A549 (cell line): Measurements from ENCODE around the gene XPC.

Experiments used
- EP300 ChIP-seq, 2 experiments: fragments of >200 bp; sonication (Bioruptor Twin); formaldehyde crosslinking; IDR thresholded peaks; 2 replicates in 1 of 2; 3 replicates in 1 of 2; pipeline ENCODE4 v1.6.1; 2016 to 2017
- HDAC2 ChIP-seq: fragments of 200-600 bp; sonication (generic); IDR thresholded peaks from 2 replicates; pipeline ENCODE4 v1.6.1; 2016
- JUN ChIP-seq, 2 experiments: fragments of >200 bp; sonication (Bioruptor Twin); formaldehyde crosslinking; IDR thresholded peaks; 2 replicates in 1 of 2; 3 replicates in 1 of 2; pipeline ENCODE4 v1.6.1; 2016 to 2017
- KDM1A ChIP-seq: fragments of 200-600 bp; sonication (generic); IDR thresholded peaks from 2 replicates; pipeline ENCODE4 v1.6.1; 2016; ENCODE audit warnings: low read depth, mild to moderate bottlenecking
- MAFK ChIP-seq: fragments of 450-650 bp; IDR thresholded peaks from 2 replicates; pipeline ENCODE4 v1.6.1; 2014; ENCODE audit not compliant: partially characterized antibody
- POLR2A ChIP-seq: IDR thresholded peaks from 2 replicates; pipeline ENCODE4 v1.6.1; 2012; ENCODE audit warnings: mild to moderate bottlenecking, low read length
- RAD21 ChIP-seq, 2 experiments: fragments of >200 bp in 1 of 2; sonication (Bioruptor Twin) in 1 of 2; formaldehyde crosslinking in 1 of 2; IDR thresholded peaks in 1 of 2; conservative IDR thresholded peaks in 1 of 2; 2 replicates in 1 of 2; 3 replicates in 1 of 2; pipeline ENCODE4 v1.6.1; 2012 to 2018; ENCODE audit warnings: inconsistent platforms in 1 of 2
- RNF2 ChIP-seq: fragments of 200-600 bp; sonication (generic); IDR thresholded peaks from 2 replicates; pipeline ENCODE4 v1.6.1; 2016; ENCODE audit warnings: low read depth, mild to moderate bottlenecking, antibody characterized with exemption, moderate library complexity, borderline replicate concordance
- SREBF2 ChIP-seq: fragments of 450-650 bp; IDR thresholded peaks from 2 replicates; pipeline ENCODE4 v1.6.1; 2014; ENCODE audit warnings: mild to moderate bottlenecking, moderate library complexity
- ZSCAN20 ChIP-seq: fragments of 250-450 bp; sonication (Bioruptor Pico); IDR thresholded peaks from 2 replicates; pipeline ENCODE4 v1.8.0; 2022; ENCODE audit warnings: mild to moderate bottlenecking, moderate library complexity
- TF ChIP-seq, protein P1 (sequence below): fragments of >200 bp; sonication (Bioruptor Twin); formaldehyde crosslinking; IDR thresholded peaks from 3 replicates; pipeline ENCODE4 v1.5.1; 2016
- TF ChIP-seq, protein P2 (sequence below): IDR thresholded peaks from 2 replicates; pipeline ENCODE4 v1.6.1; 2012
- TF ChIP-seq, protein P3 (sequence below): fragments of 450-650 bp; IDR thresholded peaks from 2 replicates; pipeline ENCODE4 v1.6.1; 2014; ENCODE audit warnings: antibody characterized with exemption
- TF ChIP-seq, protein P4 (sequence below): IDR thresholded peaks from 2 replicates; pipeline ENCODE4 v1.6.1; 2012; ENCODE audit warnings: low read depth, borderline replicate concordance

DNA sequence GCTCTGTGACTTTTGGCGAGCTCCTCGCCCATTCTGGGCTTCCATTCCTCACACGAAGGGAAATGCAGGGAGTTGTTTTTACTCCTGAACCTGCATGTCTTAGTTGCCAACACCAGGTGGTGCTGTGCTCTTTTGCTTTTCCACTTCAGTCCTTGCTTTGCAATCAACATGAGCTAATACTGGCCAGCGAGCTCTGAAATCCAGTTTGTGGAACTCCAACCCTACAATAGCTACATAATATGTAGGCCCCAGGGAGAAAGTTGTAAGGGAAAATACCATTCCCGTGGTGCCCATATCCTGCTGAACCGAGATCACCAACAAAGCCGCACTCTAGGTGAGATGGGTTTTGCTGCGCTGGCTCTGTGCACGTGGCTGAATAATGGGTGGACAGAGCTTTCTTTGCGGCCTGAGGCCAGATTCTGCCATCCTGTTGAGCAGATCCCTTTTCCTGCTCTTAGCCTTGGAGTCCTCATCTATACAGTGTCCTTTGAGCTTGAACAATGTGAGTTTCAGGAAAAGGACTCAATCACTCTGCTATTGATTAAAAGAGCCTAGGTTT lies 25.2 kb upstream of the XPC start:
- TF ChIP-seq POLR2A (no peak), SREBF2 (no peak), KDM1A (no peak), RAD21 (conservative IDR thresholded peaks at IDR 0.05 in 1 of 2, IDR thresholded peaks at IDR 0.05 in 1 of 2) (peak; percentile 83 to 86), RNF2 (no peak), EP300 (IDR thresholded peaks at IDR 0.05) (no peak), HDAC2 (no peak), JUN (IDR thresholded peaks at IDR 0.05) (no peak), ZSCAN20 (CRISPR knock-in tag) (no peak), MAFK (no peak)
- TF ChIP-seq, protein P1, sequence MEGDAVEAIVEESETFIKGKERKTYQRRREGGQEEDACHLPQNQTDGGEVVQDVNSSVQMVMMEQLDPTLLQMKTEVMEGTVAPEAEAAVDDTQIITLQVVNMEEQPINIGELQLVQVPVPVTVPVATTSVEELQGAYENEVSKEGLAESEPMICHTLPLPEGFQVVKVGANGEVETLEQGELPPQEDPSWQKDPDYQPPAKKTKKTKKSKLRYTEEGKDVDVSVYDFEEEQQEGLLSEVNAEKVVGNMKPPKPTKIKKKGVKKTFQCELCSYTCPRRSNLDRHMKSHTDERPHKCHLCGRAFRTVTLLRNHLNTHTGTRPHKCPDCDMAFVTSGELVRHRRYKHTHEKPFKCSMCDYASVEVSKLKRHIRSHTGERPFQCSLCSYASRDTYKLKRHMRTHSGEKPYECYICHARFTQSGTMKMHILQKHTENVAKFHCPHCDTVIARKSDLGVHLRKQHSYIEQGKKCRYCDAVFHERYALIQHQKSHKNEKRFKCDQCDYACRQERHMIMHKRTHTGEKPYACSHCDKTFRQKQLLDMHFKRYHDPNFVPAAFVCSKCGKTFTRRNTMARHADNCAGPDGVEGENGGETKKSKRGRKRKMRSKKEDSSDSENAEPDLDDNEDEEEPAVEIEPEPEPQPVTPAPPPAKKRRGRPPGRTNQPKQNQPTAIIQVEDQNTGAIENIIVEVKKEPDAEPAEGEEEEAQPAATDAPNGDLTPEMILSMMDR = peak; percentile 86
- TF ChIP-seq, protein P2, sequence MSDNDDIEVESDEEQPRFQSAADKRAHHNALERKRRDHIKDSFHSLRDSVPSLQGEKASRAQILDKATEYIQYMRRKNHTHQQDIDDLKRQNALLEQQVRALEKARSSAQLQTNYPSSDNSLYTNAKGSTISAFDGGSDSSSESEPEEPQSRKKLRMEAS = no peak
- TF ChIP-seq, protein P3, sequence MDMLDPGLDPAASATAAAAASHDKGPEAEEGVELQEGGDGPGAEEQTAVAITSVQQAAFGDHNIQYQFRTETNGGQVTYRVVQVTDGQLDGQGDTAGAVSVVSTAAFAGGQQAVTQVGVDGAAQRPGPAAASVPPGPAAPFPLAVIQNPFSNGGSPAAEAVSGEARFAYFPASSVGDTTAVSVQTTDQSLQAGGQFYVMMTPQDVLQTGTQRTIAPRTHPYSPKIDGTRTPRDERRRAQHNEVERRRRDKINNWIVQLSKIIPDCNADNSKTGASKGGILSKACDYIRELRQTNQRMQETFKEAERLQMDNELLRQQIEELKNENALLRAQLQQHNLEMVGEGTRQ = no peak
- TF ChIP-seq, protein P4, sequence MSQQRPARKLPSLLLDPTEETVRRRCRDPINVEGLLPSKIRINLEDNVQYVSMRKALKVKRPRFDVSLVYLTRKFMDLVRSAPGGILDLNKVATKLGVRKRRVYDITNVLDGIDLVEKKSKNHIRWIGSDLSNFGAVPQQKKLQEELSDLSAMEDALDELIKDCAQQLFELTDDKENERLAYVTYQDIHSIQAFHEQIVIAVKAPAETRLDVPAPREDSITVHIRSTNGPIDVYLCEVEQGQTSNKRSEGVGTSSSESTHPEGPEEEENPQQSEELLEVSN = no peak
